HTR-8/SVneo (cell line): Measurements from ENCODE around the gene PHYHIPL.

Experiments
- DNase-seq: peaks from one replicate; pipeline ENCODE4 v3.0.0; 2011; ENCODE audit warnings: low spot score, mixed read lengths; ENCODE audit not compliant: insufficient read length
- FAIRE-seq: peaks from 2 replicates; lab custom pipeline; 2011; peaks lifted over from hg19 to GRCh38; lab: Jason Lieb, UNC

Gene PHYHIPL

DNA sequence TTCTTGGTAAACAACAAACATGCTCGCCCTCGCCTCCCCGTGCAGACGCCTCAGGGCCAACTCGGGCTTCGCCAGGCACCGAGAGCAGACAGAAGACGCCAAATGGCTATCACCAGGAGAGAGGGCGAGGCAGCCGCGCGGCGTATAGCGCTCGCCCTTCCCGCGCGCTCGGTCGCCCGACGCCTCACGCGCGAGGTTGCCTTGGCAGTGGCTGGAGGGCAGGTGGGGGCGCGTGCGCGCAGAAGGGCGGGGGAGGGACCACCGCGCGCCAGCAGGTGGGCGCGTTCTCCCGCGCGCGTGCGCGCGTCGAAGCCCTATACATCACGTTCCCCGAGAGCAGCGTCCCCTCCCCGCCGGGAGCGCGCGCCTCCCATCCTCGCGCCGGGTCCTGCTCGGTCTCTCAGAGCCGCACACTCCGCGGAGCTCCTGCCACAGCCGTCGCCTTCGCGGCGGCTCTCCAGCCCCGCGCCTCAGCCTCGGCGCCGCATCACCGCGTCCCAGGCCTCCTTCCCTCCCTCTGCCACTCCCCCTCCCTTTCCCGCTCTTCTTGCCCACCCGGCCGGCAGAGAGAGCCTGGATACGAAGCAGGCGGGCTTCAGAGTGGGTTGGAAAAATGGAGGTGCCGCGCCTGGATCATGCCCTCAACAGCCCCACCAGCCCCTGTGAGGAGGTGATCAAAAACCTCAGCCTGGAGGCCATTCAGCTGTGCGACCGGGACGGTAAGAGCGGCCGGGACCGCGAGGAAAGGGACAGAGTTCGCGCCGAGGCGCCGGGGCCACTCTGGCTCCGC lies at the start of gene PHYHIPL:
Gene PHYHIPL (plus strand): TSS at position 403 of the 790 bp plus-strand sequence. CDS start 211 bp downstream, at position 614.
- no peak for DNase-seq

DNA sequence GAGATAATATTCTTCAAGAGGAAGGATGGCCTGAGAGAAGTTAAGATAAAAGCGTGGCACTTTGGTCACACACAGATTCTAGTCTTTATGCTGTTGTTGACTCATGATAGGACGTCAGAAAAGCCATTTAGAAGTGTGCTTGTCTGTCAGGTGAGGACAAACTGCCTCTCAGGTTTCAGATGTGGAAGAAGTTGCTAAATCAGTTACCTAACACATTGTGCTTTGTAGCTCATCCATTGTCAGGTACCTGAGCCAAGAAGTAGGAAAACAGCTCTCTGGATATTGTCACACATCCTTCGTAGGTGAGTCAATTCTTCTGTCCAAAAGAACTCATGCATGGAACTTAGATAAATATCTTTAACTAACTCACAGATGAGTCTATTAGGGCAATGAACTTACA lies 49.5 kb upstream of the PHYHIPL start:
- no peak for DNase-seq
- no peak for FAIRE-seq

More for the DNA sequence above, at the start of gene PHYHIPL:
- FAIRE-seq, result no peak

DNA sequence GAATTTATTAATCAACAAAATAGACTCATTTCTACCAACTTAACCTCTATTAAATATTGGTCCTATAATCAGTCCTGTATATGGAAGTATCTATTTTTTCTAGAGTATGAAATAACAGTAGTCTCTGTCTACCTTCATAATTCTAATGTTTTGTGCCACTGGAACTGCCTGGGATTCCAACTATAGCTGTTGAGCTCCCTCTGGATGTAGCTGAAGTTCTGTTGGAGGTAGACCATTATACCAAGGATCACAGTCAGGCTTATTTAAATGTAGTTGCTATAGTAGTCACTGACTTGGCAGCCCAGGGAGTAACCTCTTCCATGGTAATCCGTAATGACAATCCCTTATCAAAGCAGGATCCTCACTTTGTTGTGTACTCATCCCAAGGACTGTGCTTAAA lies 48.5 kb upstream of the PHYHIPL start:
- DNase-seq (no peak), FAIRE-seq (no peak)

DNA sequence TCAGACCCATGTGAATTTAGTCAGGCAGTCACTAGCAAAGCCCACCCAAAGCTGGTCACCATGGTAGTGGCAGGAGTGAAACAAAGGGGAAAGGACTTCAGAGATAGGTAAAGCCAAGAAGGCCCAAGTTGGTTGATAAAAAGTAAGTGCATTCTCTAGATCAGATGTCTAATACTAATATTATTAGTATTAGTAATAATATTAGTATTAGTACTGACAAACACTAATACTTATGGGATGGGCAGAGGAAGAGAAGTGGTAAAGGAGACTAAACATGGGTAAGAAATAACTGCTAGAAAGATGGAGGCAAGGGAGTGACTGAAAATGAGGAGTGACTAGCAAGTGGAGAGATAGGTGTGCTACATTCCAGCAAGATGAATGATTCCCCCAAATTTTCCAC lies 46.6 kb upstream of the PHYHIPL start:
- no peak for DNase-seq
- FAIRE-seq, result no peak

DNA sequence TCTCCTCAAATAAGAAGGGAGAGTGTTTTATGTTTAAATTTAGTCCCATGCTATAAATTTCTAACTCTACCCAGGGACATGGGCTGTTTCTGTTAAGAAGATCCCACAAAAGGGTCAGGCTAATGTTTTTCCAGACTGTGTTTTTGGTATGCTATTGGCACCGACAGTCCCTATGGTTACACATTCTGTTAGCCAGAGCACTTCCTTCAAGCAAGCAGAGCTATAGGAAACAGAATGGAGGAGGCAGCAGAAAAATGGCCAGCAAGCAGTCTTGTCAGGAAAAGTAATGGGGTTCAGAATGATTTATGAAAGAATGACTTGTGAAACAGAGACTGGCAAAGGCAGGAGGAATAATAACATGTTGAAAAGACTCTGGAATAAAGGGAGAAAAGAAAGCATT lies 44.8 kb upstream of the PHYHIPL start:
- no peak for DNase-seq
- no peak for FAIRE-seq

DNA sequence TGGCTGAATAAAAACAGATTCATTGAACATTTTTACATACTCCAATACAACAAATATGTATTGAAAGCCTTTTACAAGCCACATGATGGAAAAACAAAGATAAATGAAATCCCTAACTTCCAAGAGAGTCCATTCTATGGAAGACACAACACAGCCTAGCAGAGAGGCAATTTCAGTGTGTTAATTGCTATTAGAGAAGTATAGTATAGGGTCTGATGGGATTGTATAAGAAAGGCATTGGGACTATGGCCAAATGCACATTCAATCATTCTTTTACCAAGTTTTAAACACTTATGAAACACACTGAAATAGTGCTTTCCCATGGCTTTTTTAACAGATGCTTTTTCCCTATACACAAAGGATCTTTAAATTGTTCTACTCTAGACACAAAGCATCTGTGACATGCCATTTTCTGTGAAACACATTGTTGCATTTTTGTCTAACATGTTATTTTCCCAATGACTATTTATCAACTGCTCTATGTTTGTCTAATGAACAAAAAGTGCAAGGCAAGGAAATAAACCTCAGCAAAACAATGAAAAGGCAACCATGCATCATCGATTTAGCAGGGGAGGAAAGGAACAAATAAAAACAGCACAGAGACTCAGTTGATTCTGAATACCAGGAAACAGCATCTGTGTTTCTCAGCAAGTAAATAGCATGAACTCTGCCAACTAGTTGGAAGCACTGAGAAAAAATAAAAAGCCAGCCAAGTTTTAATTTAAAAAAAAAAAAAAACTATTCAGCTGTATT lies 42.4 kb upstream of the PHYHIPL start:
- DNase-seq (no peak), FAIRE-seq (no peak)

DNA sequence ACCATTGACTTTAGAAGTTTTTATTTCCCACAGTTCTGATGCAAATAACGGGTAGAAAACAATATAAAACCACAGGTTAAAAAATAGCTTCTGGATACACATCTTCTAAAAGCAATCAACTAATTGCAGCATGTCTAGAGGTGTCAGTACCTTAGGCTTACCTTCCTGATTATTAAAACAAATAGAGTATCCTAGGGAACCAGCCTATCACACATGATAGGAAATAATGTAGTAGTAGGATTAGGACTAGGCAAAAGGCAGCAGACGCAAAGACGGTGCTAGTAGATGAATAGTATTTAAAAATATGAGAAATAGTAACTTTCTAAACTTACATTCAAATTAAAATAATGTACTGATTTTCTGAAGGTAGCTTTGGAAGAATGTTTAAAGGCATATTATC lies 41.7 kb upstream of the PHYHIPL start:
- no peak for FAIRE-seq
- no peak for DNase-seq

DNA sequence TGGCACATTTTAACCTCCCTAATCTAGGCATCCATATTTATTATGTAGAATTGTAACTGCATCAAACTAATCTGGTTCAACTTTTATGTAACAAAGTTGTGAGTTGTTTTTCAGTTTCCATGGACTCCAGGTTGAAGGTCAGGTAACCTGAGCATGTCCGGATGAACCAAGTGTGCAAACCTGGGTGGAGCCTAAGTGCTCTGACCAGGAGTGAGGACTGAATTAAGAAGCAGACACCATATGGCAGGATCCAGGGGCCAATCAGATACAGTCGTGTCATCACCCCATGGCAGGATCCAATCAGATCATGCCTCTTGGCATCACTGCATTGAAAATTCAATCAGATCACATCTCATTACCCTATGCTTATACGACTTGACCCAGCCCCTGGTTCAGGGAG lies 41.2 kb upstream of the PHYHIPL start:
- FAIRE-seq (no peak), DNase-seq (no peak)

DNA sequence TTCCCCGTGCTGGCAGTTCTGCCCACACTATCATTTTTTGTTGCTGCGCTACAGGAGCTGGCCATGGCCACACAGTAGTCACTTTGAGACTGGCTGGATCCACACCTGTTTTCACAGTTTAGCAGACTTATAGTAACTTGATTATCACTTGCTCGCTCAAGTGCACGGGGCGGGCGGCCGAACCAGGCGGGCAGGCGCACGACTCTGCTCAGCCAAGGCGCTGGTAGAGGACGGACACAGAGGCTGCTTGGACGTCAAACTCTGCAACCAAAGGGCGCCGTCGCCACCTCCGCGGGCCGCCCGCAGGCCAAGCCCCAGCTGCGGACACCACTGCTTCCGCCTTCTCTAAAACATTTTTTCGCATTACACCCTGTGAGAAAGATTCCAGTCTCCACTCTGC lies 38.4 kb upstream of the PHYHIPL start:
- FAIRE-seq (no peak), DNase-seq (no peak)

DNA sequence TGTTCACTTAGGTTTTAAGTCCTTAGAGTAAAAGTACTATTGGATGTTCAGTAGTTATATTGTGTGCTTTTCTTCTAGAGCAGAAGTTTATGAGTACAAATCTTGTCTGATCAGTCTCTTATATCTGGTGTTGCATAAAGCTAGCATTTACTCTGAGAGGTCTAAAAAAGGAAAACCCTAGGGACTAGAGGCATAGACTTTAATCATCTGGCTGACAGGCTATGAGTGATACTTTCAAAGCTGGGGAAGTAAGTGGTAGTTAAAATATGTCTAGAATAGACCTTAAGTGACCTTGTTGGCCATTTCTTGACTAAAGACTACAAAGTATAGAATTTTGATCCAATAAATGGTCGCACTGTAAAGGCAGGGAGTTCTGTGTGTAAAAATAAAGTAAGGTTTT lies 32.9 kb upstream of the PHYHIPL start:
- no peak for DNase-seq
- no peak for FAIRE-seq

DNA sequence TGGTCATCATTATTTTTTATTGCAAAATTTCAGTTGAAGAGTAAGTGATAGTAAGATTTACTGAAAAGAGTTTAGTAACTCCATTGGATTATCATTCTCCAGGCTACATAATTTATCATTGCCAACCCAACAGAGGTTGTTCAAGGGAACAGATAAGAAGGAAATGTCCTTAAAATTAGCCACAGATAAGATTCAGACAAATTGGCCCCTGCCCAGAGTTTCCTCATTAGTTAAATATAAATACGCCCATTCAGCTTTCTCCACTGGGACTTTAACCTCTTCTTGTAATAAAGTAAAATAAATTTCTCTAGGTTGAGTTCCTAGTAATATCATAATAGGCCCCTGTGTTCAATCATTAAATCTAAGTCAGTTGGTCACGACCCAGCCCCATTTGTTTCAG lies 27.7 kb upstream of the PHYHIPL start:
- DNase-seq, result no peak
- FAIRE-seq, result no peak

DNA sequence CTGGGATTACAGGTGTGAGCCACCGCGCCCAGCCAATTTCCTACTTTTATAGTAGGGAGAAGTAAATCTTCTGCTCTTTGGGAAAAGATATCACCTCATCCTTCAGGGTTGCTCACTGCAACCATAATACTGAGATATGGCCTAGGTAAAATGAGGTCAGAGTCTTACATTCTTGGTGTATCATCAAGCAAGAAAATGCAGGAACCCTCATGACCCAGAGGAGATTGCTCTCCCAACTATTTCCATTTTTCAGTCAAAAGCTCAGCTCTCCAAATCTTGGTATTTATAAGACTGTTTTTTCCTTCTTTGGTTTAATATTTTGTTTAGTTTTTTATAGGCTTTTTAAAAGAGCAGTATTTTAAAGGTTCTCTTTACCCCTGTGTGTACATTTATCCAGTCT lies 20.9 kb upstream of the PHYHIPL start:
- FAIRE-seq (no peak), DNase-seq (no peak)

DNA sequence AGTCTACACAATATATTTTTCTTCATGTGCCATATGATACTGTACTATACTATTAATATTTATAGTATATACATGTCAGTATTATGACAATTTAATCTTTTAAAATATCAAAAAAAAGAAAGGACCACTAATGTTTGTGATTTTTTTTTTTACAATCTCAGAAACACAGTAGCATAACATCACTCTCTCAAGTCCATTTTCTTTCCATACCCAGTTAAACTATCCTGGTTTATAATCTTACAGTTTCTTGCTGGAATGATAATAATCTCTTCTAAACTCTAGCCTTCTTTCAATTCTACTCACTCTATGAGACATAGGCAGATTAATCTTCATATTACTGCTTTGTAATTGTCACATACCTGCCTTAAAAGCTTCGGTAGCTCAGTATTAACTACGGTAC lies 8.9 kb upstream of the PHYHIPL start:
- FAIRE-seq (no peak), DNase-seq (no peak)

DNA sequence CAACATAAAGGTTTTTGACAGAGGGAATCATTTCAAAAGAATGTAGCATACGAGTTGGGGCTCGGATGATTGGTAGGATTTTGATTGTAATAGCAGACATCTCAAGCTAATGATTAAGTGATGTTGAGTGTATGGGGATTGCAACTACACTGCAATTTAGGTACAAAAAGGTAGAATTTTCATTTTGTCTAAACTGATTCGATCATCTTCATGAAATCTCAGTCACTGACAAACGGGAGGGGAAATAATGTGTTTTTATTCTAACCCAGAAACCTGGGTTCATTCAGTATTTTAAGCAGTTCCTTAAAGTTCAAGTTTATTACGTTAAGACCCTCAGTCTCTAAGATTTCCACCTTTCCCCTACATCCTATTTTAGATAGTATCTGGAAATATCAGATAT lies 3.9 kb upstream of the PHYHIPL start:
- DNase-seq (no peak), FAIRE-seq (no peak)

DNA sequence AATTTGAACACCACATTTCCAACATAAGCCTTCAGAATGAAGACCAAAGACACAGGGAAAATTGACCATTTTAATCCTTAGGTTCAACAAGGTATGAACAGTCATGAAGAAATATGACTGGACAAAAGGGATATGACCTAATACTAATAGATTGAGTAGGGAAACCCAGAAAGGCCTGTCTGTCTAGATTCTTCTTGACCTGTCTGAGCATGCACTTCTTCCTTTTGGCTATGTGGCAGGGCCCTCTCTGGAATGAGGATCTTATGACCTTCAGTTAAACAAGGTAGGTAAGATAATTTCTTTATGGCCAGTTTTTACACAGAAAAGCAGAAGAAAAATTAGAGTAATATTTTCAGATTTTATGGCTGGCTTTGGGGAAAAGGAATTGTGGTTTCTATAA lies 3.0 kb upstream of the PHYHIPL start:
- FAIRE-seq (no peak), DNase-seq (no peak)

DNA sequence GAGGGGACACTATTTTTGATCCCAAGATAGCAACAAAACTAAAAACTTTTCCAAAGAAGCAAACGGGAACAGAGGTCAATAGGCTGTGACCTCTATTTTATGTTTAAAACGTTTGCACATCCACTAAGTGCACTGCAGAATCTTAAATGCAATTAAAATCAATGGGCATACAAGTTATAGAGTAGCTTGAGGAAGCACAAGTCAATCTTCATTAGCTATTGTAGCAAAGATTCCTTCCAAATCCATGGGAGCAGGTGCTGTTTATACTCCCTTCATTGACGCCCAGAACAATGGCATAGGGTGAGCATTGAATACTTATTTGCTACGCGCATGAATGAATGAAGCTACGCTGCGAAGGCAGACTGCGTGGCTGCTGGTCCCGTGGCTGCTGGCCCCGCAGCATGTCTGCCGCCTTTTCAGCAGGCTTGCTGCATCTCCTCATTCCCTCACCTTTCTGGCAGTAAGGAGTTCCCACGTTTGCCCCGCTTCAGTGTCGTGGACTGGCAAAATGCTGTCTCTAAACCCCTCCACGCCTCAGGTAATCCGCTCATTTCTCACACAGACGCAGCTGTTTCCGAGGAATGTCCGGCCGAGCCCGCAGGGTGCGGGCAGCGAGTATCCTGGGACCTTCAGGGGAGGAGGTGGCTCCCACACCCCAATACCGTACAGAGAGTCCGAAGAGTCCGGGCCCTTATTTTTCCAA lies 754 bp upstream of the PHYHIPL start:
- no peak for DNase-seq
- FAIRE-seq, result no peak

DNA sequence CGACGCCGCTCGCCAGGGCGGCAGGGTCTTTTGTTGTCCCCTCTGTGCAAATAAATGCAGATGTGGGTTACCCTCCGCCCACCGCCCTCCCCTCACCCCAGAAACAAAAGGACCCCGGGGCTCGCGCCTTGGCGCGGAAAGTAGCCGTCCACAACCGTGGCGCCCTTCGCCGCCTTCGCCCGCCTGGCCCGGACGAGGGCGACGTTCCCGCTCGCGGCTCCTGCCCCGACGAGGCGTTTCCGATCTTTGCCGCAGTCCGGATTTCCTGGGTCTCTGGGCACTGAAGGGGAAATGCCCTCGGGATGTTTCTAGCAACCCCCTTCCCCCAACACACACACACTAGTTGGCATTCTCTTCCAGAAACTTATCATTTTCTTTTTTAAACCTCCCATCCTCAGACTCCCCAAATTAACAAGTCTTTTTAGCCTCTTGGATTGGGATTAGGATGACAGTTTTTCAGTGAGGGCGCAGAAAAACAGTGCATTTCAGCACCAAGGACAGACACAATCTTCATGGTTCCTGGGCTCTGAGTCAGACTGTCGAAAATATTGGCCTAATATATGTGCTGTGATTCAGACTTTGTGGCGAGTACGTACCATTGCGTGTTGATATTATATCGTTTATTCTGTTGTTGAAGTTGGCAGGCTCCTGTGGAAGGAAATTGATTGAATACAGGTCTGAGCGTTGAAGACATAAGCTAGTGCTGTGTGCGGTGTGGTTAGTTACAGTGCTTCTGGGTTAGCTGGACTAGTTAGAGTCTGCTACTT lies 771 bp downstream of the PHYHIPL start:
- FAIRE-seq, result no peak
- DNase-seq, result peak; percentile 20

DNA sequence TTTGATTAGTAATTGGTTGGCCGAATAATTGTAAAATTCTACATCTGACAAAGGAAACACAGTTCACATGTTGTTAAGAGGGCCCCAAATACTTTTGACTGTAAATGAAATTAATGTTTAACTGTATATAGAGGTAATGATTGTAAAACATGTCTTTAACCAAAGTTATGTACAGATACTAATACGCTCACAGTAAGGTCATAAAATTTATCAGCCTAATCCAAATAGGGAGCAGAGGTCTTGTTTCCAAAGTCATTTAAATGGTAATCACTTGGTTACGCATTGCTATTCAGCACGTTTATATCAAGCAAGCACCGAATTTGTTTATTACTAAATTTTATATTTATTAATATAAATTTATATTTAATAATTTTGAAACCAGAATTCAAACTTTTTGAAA lies 1.4 kb downstream of the PHYHIPL start:
- DNase-seq, result no peak

DNA sequence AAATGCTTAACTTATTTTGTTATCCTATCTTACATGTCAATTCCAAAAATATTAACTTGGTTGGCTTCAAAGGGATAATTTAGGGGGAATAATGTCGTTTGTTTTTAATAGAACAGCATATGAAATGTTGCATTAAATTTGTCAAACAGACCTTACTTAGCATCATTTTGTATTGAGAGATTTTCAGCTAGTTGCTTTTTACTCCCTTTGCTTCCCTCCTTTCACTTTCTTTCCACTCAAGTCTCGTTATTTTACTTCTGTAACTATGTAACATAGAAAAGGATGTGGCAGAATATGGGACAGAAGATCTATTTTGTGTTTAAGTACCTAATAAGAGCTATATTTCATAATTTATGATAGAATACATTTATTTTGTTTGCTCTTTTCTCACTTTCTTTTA lies 2.6 kb downstream of the PHYHIPL start:
- DNase-seq (no peak), FAIRE-seq (no peak)

More for the DNA sequence above, 1.4 kb downstream of the PHYHIPL start:
- FAIRE-seq, result no peak

DNA sequence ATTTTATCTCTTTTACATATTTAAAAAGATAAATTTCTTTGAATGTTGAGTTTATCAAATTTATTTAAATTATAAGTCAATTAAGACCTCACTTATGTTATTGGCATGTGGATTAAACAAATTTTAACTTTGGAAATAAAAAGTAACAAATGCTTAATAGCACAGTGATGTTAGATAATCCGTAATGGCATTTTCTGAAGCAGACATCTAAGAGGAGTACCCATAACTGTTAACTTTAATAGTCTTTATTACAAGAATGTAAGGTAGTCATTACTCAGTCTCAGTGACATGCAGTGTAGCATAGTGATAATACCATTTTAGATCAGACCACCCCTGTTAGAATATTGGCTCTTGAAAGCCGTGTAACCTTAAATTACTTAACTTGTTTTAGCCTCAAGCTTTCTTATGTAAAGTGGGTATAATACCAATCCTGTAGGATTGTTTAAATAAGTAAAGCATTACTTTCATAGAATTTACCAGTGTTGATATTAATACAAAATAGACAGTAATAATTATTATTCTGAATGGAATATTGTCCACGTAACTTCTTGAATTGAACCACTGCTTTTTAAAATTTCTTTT lies 4.3 kb downstream of the PHYHIPL start:
- DNase-seq (no peak), FAIRE-seq (no peak)
